Testis (tissue), 2 donors: ENCODE results near the gene EPHB1.

Experiments
- CTCF ChIP-seq, 3 experiments: fragments of 450-650 bp in 2 of 3; fragments of 200-600 bp in 1 of 3; sonication (generic) in 1 of 3; IDR thresholded peaks; one replicate each; pipeline ENCODE4 v1.5.1; 2016 to 2019; ENCODE audit warnings: antibody characterized with exemption in 3 of 3, mild to moderate bottlenecking in 2 of 3, moderate library complexity in 1 of 3
- POLR2A ChIP-seq: fragments of 450-650 bp; IDR thresholded peaks from one replicate; pipeline ENCODE4 v1.6.1; 2017; ENCODE audit warnings: antibody characterized with exemption, mild to moderate bottlenecking, moderate library complexity

GRCh38 chr3:135056733-135057310 lies 261.8 kb downstream of the EPHB1 start:
- TF ChIP-seq CTCF (IDR thresholded peaks at IDR 0.05) (no peak), POLR2A (no peak)
